HUES64 (cell line): Measurements from ENCODE around the gene ATF4.

Experiments
- H3K27ac ChIP-seq: 2 replicates; pipeline ENCODE4 v1.7.0; 2013; ENCODE audit warnings: low read depth, low read length, inconsistent platforms
- H3K27me3 ChIP-seq: 2 replicates; pipeline ENCODE4 v1.6.1; 2013; ENCODE audit warnings: mild to moderate bottlenecking, low read length; ENCODE audit not compliant: insufficient read depth
- H3K36me3 ChIP-seq: 2 replicates; pipeline ENCODE4 v1.6.1; 2013; ENCODE audit warnings: mild to moderate bottlenecking, low read length; ENCODE audit not compliant: insufficient read depth
- H3K4me1 ChIP-seq: 2 replicates; pipeline ENCODE4 v1.6.1; 2013; ENCODE audit warnings: mild to moderate bottlenecking, low read length, moderate library complexity; ENCODE audit not compliant: insufficient read depth
- H3K4me3 ChIP-seq: 2 replicates; pipeline ENCODE4 v1.5.1; 2013; ENCODE audit warnings: mild to moderate bottlenecking, low read length, moderate library complexity
- H3K9ac ChIP-seq: 2 replicates; pipeline ENCODE4 v1.6.1; 2013; ENCODE audit warnings: mild to moderate bottlenecking, low read depth, low read length
- H3K9me3 ChIP-seq: 2 replicates; pipeline ENCODE4 v1.6.1; 2013; ENCODE audit warnings: low read depth, low read length; ENCODE audit not compliant: insufficient read depth
- WGBS: fragments of 150-250, 120-280 bp; methylation state at CpG from one replicate; pipeline ENCODE4 v1.1.7; 2013; ENCODE audit warnings: missing lambda C conversion rate; 5-methylcytosine and 5-hydroxymethylcytosine counted together

ATF4 gene

DNA sequence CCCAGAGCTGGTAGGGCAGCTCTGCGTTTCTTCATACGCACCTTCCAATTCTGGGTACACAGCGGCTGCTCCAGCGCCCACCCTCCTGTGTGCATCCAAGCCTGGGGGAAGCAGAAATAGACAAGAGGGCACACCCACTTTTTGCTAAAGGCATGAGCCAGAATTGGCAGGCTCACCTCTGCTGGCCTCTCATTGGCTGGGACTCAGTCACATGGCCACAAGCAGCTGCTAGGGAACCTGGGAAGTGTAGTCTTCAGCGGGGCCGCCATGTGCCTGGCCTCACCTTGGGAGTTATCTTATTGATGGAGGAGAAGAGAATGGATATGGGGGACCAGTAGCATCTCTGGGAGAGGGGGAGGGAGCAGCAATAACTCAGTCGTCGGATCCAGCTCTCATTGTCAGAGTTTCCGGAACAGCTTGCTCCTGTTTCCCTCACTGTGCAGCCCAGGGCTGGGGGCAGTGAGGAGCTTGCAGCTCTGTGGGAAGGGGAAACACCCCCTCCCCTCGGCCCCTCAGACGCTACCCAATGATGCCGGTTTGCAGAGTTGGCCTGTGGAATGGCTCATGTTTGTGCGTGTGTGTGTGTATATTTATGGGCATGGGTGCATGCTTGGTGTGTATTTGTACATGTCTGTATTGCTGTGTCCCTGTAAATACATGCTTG is 30.1 kb upstream of the ATF4 start:
- Histone ChIP-seq H3K27me3 (peaks cover 6% of the 10 kb centered on the region), H3K36me3 (no peaks in the 10 kb centered on the region), H3K4me1 (no peaks in the 10 kb centered on the region), H3K9me3 (no peaks in the 10 kb centered on the region), H3K27ac (no peak overlapping the region), H3K9ac (no peak overlapping the region), H3K4me3 (no peak overlapping the region)
- 49% methylated on average over 13 of the region's 13 CpGs for WGBS

DNA sequence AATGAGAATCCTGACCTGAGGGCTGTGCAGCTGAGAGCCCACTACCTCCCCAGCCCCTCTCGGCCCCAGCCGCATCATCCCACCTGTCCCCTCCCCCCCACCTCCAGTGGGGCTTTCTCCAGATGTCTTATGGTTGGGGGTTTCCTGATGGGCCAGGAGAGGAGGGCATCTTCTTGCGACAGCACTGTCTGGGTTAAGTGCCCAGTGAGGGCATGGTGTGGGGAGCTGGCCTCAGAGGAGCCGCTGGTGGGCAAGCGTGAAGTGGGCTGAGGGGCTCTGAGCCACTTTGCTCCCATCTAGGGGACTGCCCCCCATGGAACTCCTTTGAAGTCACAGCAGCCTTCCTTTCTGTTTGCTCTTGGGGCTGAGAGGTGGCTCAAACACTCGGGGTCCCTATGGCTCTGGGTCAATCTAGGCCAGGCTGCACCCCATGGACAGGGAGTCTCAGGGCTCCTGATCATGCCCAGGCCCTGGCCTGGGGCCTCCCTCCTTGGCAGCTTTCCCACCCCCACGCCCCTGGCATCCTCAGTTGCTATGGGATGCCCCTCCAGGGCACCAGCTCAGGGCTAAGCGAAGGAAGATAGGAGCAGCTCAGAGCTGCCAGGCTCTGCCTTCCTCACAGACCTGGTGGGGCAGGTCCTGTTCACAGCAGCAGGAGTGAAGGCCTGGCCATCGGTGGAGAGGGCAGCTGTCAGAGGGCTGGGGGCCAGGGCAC is 29.2 kb upstream of the ATF4 start:
- 92% methylated on average over 7 of the region's 9 CpGs for WGBS
- H3K27me3 ChIP-seq = peaks cover 6% of the 10 kb centered on the region

DNA sequence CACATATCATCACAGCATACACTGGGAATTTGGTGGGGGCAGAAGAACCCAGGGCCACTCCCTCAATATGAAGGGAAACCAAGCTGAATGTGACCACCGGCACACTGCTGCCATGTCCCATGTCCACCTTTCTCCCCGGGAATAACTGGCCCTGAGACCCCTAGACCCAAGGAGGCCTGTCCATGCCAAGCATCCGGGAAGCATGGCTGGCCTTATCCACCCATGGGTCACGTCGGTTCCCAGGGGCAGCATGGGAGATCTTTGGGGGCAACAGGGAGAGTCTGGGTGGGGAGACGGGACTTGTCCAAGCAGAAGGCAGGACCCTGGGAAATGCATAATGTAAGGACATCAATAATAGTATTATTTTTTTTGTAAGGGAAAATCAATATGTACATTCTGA is 28.7 kb upstream of the ATF4 start:
- H3K9me3 ChIP-seq = no peaks in the 10 kb centered on the region
- H3K4me3 ChIP-seq = no peak overlapping the region
- H3K27me3 ChIP-seq = peaks cover 6% of the 10 kb centered on the region
- 93% methylated on average over 6 of the region's 6 CpGs for WGBS
- H3K4me1 ChIP-seq = no peaks in the 10 kb centered on the region
- no peak overlapping the region for H3K9ac ChIP-seq
- H3K36me3 ChIP-seq = no peaks in the 10 kb centered on the region
- H3K27ac ChIP-seq = no peak overlapping the region

More for the DNA sequence above, 29.2 kb upstream of the ATF4 start:
- Histone ChIP-seq H3K27ac (no peak overlapping the region), H3K36me3 (no peaks in the 10 kb centered on the region), H3K4me3 (no peak overlapping the region), H3K9ac (no peak overlapping the region), H3K9me3 (no peaks in the 10 kb centered on the region), H3K4me1 (no peaks in the 10 kb centered on the region)

DNA sequence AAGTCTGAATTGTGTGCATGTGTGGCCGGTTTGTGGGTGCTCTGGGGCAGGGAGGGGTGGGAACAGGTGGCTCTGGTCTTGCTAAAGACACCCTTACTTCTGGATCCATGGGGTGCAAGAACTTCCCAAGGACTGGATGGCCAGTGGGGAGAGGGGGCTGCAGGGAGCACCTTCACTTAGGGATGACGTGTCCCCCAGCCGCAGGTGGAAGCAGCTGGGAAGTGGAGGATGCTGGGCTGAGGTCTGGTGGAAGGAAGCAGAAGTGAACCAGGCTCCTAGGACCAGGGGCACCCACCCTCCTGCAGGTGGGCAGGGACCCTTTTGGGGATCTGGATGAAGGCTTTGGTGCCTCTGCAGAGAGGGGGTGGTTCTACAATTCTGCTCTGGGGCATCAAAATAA is 28.2 kb upstream of the ATF4 start:
- Histone ChIP-seq H3K27me3 (peaks cover 6% of the 10 kb centered on the region), H3K9me3 (no peaks in the 10 kb centered on the region), H3K9ac (no peak overlapping the region), H3K4me3 (no peak overlapping the region), H3K4me1 (no peaks in the 10 kb centered on the region), H3K36me3 (no peaks in the 10 kb centered on the region), H3K27ac (no peak overlapping the region)
- WGBS = 85% methylated on average over 3 of the region's 3 CpGs

DNA sequence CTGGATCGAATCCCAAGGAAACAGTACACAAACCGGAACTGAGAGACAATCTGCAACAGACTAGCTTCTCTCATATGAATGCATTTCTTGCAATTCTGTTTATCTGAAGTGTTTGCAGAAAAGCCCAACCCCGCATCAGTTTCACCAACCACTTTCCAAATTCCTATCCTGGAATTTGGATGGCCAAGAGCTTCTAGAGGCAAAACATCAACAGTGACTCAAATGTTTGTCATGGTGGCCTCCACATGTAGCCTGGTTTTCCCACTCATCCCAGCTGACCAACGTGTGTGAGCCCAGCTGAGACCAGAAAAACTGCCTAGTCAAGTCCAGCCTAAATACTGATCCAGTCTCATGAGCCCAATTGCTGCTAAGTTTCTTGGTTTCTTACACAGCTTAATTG is 26.6 kb upstream of the ATF4 start:
- no peak overlapping the region for H3K9ac ChIP-seq
- H3K36me3 ChIP-seq = no peaks in the 10 kb centered on the region
- H3K4me3 ChIP-seq = no peak overlapping the region
- WGBS = 74% methylated on average over 4 of the region's 4 CpGs
- H3K9me3 ChIP-seq = no peaks in the 10 kb centered on the region
- peaks cover 18% of the 10 kb centered on the region for H3K27me3 ChIP-seq
- H3K27ac ChIP-seq = no peak overlapping the region
- H3K4me1 ChIP-seq = no peaks in the 10 kb centered on the region

- Histone ChIP-seq H3K27me3 (peaks cover 25% of the 10 kb centered on the region), H3K9me3 (no peaks in the 10 kb centered on the region), H3K27ac (no peak overlapping the region), H3K36me3 (no peaks in the 10 kb centered on the region), H3K9ac (no peak overlapping the region), H3K4me3 (no peak overlapping the region), H3K4me1 (no peaks in the 10 kb centered on the region)
- 80% methylated on average over 10 of the region's 10 CpGs for WGBS
These were observed 25.8 kb upstream of the ATF4 start for GRCh38 chr22:39494471-39495120.

GRCh38 chr22:39496131-39496838 is 24.1 kb upstream of the ATF4 start:
- Histone ChIP-seq H3K9ac (no peak overlapping the region), H3K27me3 (peaks cover 37% of the 10 kb centered on the region), H3K9me3 (no peaks in the 10 kb centered on the region), H3K27ac (no peak overlapping the region), H3K4me1 (no peaks in the 10 kb centered on the region), H3K4me3 (no peak overlapping the region), H3K36me3 (no peaks in the 10 kb centered on the region)
- 55% methylated on average over 13 of the region's 13 CpGs for WGBS

- H3K27me3 ChIP-seq = peaks cover 42% of the 10 kb centered on the region
- no peaks in the 10 kb centered on the region for H3K4me1 ChIP-seq
- no peak overlapping the region for H3K4me3 ChIP-seq
- 92% methylated on average over 8 of the region's 8 CpGs for WGBS
- H3K27ac ChIP-seq = no peak overlapping the region
- H3K36me3 ChIP-seq = no peaks in the 10 kb centered on the region
- no peaks in the 10 kb centered on the region for H3K9me3 ChIP-seq
- H3K9ac ChIP-seq = no peak overlapping the region
These were observed 22.9 kb upstream of the ATF4 start for GRCh38 chr22:39497429-39497828.

GRCh38 chr22:39498368-39498767 is 22.0 kb upstream of the ATF4 start:
- Histone ChIP-seq H3K36me3 (peaks cover under 1% of the 10 kb centered on the region; the same call in 1 of the 2 replicates), H3K4me1 (peaks cover 5% of the 10 kb centered on the region; the same call in 1 of the 2 replicates), H3K27me3 (peaks cover 42% of the 10 kb centered on the region), H3K9me3 (no peaks in the 10 kb centered on the region), H3K27ac (no peak overlapping the region), H3K9ac (no peak overlapping the region), H3K4me3 (no peak overlapping the region)
- 64% methylated on average over 2 of the region's 2 CpGs for WGBS

- Histone ChIP-seq H3K27me3 (peaks cover 42% of the 10 kb centered on the region), H3K27ac (no peak overlapping the region), H3K36me3 (peaks cover 5% of the 10 kb centered on the region; the same call in 1 of the 2 replicates), H3K9me3 (no peaks in the 10 kb centered on the region), H3K4me1 (peaks cover 5% of the 10 kb centered on the region; the same call in 1 of the 2 replicates), H3K4me3 (no peak overlapping the region), H3K9ac (no peak overlapping the region)
- WGBS = 50% methylated on average over 3 of the region's 3 CpGs
These were observed 21.6 kb upstream of the ATF4 start for GRCh38 chr22:39498802-39499201.

DNA sequence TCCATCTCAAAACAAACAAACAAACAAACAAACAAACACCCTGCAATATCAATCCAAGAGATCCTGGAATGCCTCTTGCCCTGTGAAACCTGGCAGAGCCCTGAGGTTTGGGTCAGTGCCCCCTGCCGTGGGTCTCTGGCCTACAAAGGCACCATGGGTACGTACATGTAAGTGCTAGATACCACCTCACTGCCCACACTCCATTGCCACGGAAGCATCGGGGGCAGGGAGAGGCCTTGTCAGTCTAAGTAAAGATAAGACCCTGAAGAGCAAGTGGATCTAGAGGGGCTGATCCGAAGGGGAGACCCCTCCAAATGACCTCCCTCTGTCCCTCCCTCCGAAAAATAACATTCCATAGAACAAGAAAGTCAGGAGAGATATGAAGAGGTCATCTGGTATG is 20.3 kb upstream of the ATF4 start:
- no peaks in the 10 kb centered on the region for H3K9me3 ChIP-seq
- H3K36me3 ChIP-seq = peaks cover 16% of the 10 kb centered on the region
- H3K9ac ChIP-seq = no peak overlapping the region
- 98% methylated on average over 2 of the region's 6 CpGs for WGBS
- H3K4me3 ChIP-seq = no peak overlapping the region
- peaks cover 5% of the 10 kb centered on the region; the same call in 1 of the 2 replicates for H3K4me1 ChIP-seq
- no peak overlapping the region for H3K27ac ChIP-seq
- peaks cover 42% of the 10 kb centered on the region for H3K27me3 ChIP-seq
